Body of pancreas (tissue), 4 donors: ENCODE data around the gene IL1RAPL1.

Experiments
- POLR2A ChIP-seq, 3 donors: fragments of 450-650 bp; IDR thresholded peaks; one replicate each; pipeline ENCODE4 v1.6.1; 2016; ENCODE audit warnings: antibody characterized with exemption in 3 of 3, mild to moderate bottlenecking in 2 of 3
- TF ChIP-seq, protein P1 (sequence below), 7 experiments: fragments of 450-650 bp in 4 of 7; fragments of 200-600 bp in 3 of 7; sonication (generic) in 3 of 7; IDR thresholded peaks; one replicate each; pipeline ENCODE4 v1.5.1; 2016 to 2019; ENCODE audit warnings: antibody characterized with exemption in 7 of 7

DNA sequence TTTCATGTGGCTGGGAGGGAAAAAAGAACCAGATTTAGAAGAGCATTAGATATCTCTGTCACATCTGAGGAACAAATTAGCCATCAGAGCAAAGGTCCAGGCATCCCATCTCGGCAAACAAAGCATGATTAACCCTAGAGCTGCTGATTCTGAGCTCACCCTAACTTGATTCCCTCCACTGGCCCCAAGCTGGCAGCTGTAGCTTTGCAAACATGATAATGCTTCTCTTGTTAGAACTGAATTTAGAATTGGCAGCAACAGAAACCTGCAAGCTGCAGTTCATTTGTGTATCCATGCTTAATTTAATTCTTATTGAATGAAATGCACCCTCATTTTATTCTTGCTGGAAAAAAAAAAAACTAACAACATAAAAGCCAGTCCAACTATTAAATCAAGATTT, 289.2 kb downstream of the IL1RAPL1 start:
- TF ChIP-seq, protein P1, sequence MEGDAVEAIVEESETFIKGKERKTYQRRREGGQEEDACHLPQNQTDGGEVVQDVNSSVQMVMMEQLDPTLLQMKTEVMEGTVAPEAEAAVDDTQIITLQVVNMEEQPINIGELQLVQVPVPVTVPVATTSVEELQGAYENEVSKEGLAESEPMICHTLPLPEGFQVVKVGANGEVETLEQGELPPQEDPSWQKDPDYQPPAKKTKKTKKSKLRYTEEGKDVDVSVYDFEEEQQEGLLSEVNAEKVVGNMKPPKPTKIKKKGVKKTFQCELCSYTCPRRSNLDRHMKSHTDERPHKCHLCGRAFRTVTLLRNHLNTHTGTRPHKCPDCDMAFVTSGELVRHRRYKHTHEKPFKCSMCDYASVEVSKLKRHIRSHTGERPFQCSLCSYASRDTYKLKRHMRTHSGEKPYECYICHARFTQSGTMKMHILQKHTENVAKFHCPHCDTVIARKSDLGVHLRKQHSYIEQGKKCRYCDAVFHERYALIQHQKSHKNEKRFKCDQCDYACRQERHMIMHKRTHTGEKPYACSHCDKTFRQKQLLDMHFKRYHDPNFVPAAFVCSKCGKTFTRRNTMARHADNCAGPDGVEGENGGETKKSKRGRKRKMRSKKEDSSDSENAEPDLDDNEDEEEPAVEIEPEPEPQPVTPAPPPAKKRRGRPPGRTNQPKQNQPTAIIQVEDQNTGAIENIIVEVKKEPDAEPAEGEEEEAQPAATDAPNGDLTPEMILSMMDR (IDR thresholded peaks at IDR 0.05) = no peak
- TF ChIP-seq POLR2A (IDR thresholded peaks at IDR 0.05) = no peak
